SK-N-SH (cell line): Measurements from ENCODE around the gene H6PD. TPM values are rescaled to one million over a fixed set of nuclear protein-coding genes. Genes with fewer than 3 reads are reported as not detected.

ENCODE experiments used
- CTCF ChIA-PET: fragments of 300-600, 350-600 bp; formaldehyde crosslinking; extraction: SDS; loops from one replicate; lab custom pipeline; 2021; lab: Yijun Ruan, JAX
- POLR2A ChIA-PET: fragments of 350-600 bp; sonication (Branson Sonifier 250); formaldehyde crosslinking; extraction: SDS; loops from one replicate; lab custom pipeline; 2020; ENCODE audit warnings: antibody characterized with exemption, inconsistent platforms; lab: Yijun Ruan, JAX
- DNase-seq: peaks from one replicate; pipeline ENCODE4 v3.0.0; 2012
- H2AFZ ChIP-seq: fragments of 200-600 bp; sonication (generic); 2 replicates; pipeline ENCODE4 v1.8.1; 2016; ENCODE audit warnings: antibody characterized with exemption, mild to moderate bottlenecking, low read depth
- H3F3A ChIP-seq: fragments of 200-600 bp; sonication (generic); replicated peaks from 2 replicates; pipeline ENCODE3; 2016; ENCODE audit warnings: antibody characterized with exemption, mild to moderate bottlenecking; ENCODE audit not compliant: insufficient read depth
- H3K27ac ChIP-seq, 2 experiments: fragments of 200-500 bp in 1 of 2; fragments of 200-600 bp in 1 of 2; sonication (Bioruptor generic) in 1 of 2; sonication (generic), shearing (Covaris generic) in 1 of 2; 2 replicates each; pipeline versions ENCODE4 v1.5.1 to v1.6.1; 2014 to 2016; ENCODE audit warnings: low read depth in 2 of 2, inconsistent platforms in 1 of 2, low read length in 1 of 2, mild to moderate bottlenecking in 1 of 2, mixed read lengths in 1 of 2
- H3K27me3 ChIP-seq: fragments of 200-600 bp; sonication (generic), shearing (Covaris generic); 2 replicates; pipeline ENCODE4 v1.6.1; 2016; ENCODE audit warnings: mixed run types; ENCODE audit not compliant: insufficient read depth
- H3K36me3 ChIP-seq, 2 experiments: fragments of 200-500 bp in 1 of 2; fragments of 200-600 bp in 1 of 2; sonication (Bioruptor generic) in 1 of 2; sonication (generic) in 1 of 2; replicated peaks in 1 of 2; 2 replicates each; pipeline versions ENCODE3 to v1.5.1; 2014 to 2016; ENCODE audit warnings: low read length in 1 of 2, mild to moderate bottlenecking in 1 of 2; ENCODE audit not compliant: insufficient read depth in 2 of 2, control insufficient read depth in 1 of 2
- H3K4me1 ChIP-seq, 2 experiments: fragments of 200-500 bp in 1 of 2; fragments of 200-600 bp in 1 of 2; sonication (Bioruptor generic) in 1 of 2; sonication (generic), shearing (Covaris generic) in 1 of 2; 2 replicates each; pipeline versions ENCODE4 v1.5.1 to v1.6.1; 2014 to 2016; ENCODE audit warnings: low read depth in 1 of 2, low read length in 1 of 2, mixed run types in 1 of 2; ENCODE audit not compliant: insufficient read depth in 2 of 2, control insufficient read depth in 1 of 2
- H3K4me2 ChIP-seq: fragments of 200-600 bp; sonication (generic), shearing (Covaris generic); 2 replicates; pipeline ENCODE4 v1.6.1; 2017; ENCODE audit warnings: mixed run types
- H3K4me3 ChIP-seq, 2 experiments: fragments of 200-500 bp in 1 of 2; fragments of 200-600 bp in 1 of 2; sonication (Bioruptor generic) in 1 of 2; sonication (generic), shearing (Covaris generic) in 1 of 2; 2 replicates each; pipeline versions ENCODE4 v1.5.1 to v1.8.1; 2014 to 2016; ENCODE audit warnings: low read depth in 2 of 2, inconsistent platforms in 1 of 2, low read length in 1 of 2, mild to moderate bottlenecking in 1 of 2, mixed read lengths in 1 of 2, moderate library complexity in 1 of 2
- H3K79me2 ChIP-seq: fragments of 200-600 bp; sonication (generic); 2 replicates; pipeline ENCODE4 v1.8.1; 2017; ENCODE audit warnings: mild to moderate bottlenecking; ENCODE audit not compliant: insufficient read depth
- H3K9ac ChIP-seq: fragments of 200-600 bp; sonication (generic); 2 replicates; pipeline ENCODE4 v1.6.1; 2017; ENCODE audit warnings: mixed run types
- H3K9me2 ChIP-seq: fragments of 200-600 bp; sonication (generic); 2 replicates; pipeline ENCODE4 v1.6.1; 2017; ENCODE audit warnings: mixed run types
- H3K9me3 ChIP-seq: fragments of 200-600 bp; sonication (generic); 2 replicates; pipeline ENCODE4 v1.6.1; 2017; ENCODE audit warnings: mixed run types, mild to moderate bottlenecking, moderate library complexity
- H4K20me1 ChIP-seq: fragments of 200-600 bp; sonication (generic); 2 replicates; pipeline ENCODE4 v1.6.1; 2017; ENCODE audit warnings: mild to moderate bottlenecking, mixed run types; ENCODE audit not compliant: insufficient read depth
- EZH2phosphoT487 ChIP-seq: fragments of 200-600 bp; sonication (generic); IDR thresholded peaks from 2 replicates; pipeline ENCODE4 v1.6.1; 2017; ENCODE audit warnings: low read depth, mixed run types, mild to moderate bottlenecking, antibody characterized with exemption, moderate library complexity, borderline replicate concordance
- GABPA ChIP-seq: IDR thresholded peaks from 2 replicates; pipeline ENCODE4 v1.4.0; 2012; ENCODE audit warnings: low read depth, mild to moderate bottlenecking
- IRF3 ChIP-seq: fragments of 150-350 bp; IDR thresholded peaks from 2 replicates; pipeline ENCODE4 v1.6.1; 2016; ENCODE audit warnings: mild to moderate bottlenecking, low read depth, low read length
- JUND ChIP-seq: IDR thresholded peaks from 2 replicates; pipeline ENCODE4 v1.4.0; 2012
- MEF2A ChIP-seq: IDR thresholded peaks from 2 replicates; pipeline ENCODE4 v1.4.0; 2012; ENCODE audit warnings: low read depth, borderline replicate concordance
- MXI1 ChIP-seq: IDR thresholded peaks from 2 replicates; pipeline ENCODE4 v1.6.1; 2012; ENCODE audit warnings: mild to moderate bottlenecking, low read depth, low read length, improper control_type of control experiment
- NRF1 ChIP-seq: IDR thresholded peaks from 2 replicates; pipeline ENCODE4 v1.6.1; 2012; ENCODE audit warnings: low read depth, mild to moderate bottlenecking, low read length
- POLR2AphosphoS5 ChIP-seq: IDR thresholded peaks from 2 replicates; pipeline ENCODE4 v1.6.1; 2012; ENCODE audit warnings: low read depth, low read length
- RAD21 ChIP-seq: IDR thresholded peaks from 2 replicates; pipeline ENCODE4 v1.6.1; 2012; ENCODE audit warnings: mild to moderate bottlenecking, low read length
- REST ChIP-seq: IDR thresholded peaks from 2 replicates; pipeline ENCODE4 v1.6.1; 2012; ENCODE audit warnings: mild to moderate bottlenecking, low read depth, low read length, moderate library complexity
- TCF12 ChIP-seq: IDR thresholded peaks from 2 replicates; pipeline ENCODE4 v1.4.0; 2012
- USF2 ChIP-seq: fragments of 150-350 bp; IDR thresholded peaks from 2 replicates; pipeline ENCODE4 v1.6.1; 2017; ENCODE audit warnings: antibody characterized with exemption, low read length, low read depth, borderline replicate concordance
- WGBS: methylation state at CpG from one replicate; pipeline ENCODE4 v1.1.6; 2017; ENCODE audit warnings: low lambda C conversion rate; 5-methylcytosine and 5-hydroxymethylcytosine counted together
- polyA plus RNA-seq, 3 experiments: library from polyadenylated mRNA; depleted of rRNA; stranded (reverse); fragments of >200 nt; gene quantifications; 2 replicates each; pipeline ENCODE4 v1.2.3, GENCODE V29; 2012
- TF ChIP-seq, protein P1 (sequence below): IDR thresholded peaks from 2 replicates; pipeline ENCODE4 v1.4.0; 2012; ENCODE audit warnings: low read depth, borderline replicate concordance

Gene H6PD
- polyA plus RNA-seq, 1 of the 3 experiments (the other 2 are of a cell fraction): 19.1 TPM

GRCh38 chr1:9238134-9238533 lies 3.6 kb downstream of the H6PD start:
- no peak overlapping the region for H3K4me3 ChIP-seq
- 95% methylated on average over 6 of the region's 6 CpGs for WGBS
- peaks cover 40% of the 10 kb centered on the region for H3K79me2 ChIP-seq
- peaks cover 8 to 11% of the 10 kb centered on the region in 2 experiments for H3K36me3 ChIP-seq
- no peaks in the 10 kb centered on the region for H3K9me3 ChIP-seq
- no peak overlapping the region for H3K4me2 ChIP-seq
- H3K4me1 ChIP-seq: peaks cover 0 to 13% of the 10 kb centered on the region in 2 experiments; a peak in 1 of 4 replicates
- H3F3A ChIP-seq: peaks cover 8% of the 10 kb centered on the region
- no peaks in the 10 kb centered on the region for H3K9me2 ChIP-seq
- H3K9ac ChIP-seq: no peak overlapping the region
- POLR2A ChIA-PET: no interaction called here
- CTCF ChIA-PET: interaction anchor here (4.9 kb wide), 1 partner anchor 253 kb away, joined by 21 read pairs; no protein-coding TSS in a partner anchor
- H3K27ac ChIP-seq: no peak overlapping the region
- TF ChIP-seq, protein P1, sequence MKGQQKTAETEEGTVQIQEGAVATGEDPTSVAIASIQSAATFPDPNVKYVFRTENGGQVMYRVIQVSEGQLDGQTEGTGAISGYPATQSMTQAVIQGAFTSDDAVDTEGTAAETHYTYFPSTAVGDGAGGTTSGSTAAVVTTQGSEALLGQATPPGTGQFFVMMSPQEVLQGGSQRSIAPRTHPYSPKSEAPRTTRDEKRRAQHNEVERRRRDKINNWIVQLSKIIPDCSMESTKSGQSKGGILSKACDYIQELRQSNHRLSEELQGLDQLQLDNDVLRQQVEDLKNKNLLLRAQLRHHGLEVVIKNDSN: no peak
- no peak for DNase-seq
- H2AFZ ChIP-seq: no peak overlapping the region
- H4K20me1 ChIP-seq: no peaks in the 10 kb centered on the region; the same call in 1 of the 2 replicates
- no peaks in the 10 kb centered on the region for H3K27me3 ChIP-seq

DNA sequence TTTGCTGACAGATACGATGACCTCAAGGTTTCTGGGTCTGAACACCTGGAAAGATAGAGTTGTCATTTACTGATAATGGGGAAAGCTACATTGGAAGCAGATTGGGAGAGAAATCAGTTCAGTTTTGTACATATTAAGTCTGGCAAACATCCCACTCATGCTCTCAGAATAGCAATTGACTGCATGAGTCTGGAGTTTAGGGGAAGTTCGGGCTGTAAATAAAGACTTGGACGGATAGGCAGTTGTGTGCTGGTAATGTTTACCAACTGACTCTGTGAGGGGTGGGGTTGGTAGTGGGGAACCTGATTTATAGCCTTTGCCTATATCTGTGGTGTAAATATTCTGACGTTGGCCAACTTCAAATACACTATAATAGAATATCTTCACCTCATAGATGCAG lies 4.0 kb downstream of the H6PD start:
- POLR2A ChIA-PET: no interaction called here
- Histone ChIP-seq H3K36me3 (peaks cover 10 to 11% of the 10 kb centered on the region in 2 experiments), H3K4me1 (peaks cover 0 to 13% of the 10 kb centered on the region in 2 experiments; a peak in 1 of 4 replicates), H3K4me3 (no peak overlapping the region), H3K9me3 (no peaks in the 10 kb centered on the region), H3K9me2 (no peaks in the 10 kb centered on the region), H3K27me3 (no peaks in the 10 kb centered on the region), H3K9ac (no peak overlapping the region), H3K27ac (no peak overlapping the region), H3K4me2 (no peak overlapping the region), H3K79me2 (peaks cover 40% of the 10 kb centered on the region), H3F3A (peaks cover 8% of the 10 kb centered on the region), H4K20me1 (no peaks in the 10 kb centered on the region; the same call in 1 of the 2 replicates), H2AFZ (no peak overlapping the region)
- CTCF ChIA-PET: interaction anchor here (0.9 to 1.4 kb wide), 2 partner anchors 12 to 36 kb away, joined by 3 read pairs; no protein-coding TSS in a partner anchor
- no peak for DNase-seq
- no peak for TF ChIP-seq REST
- TF ChIP-seq EZH2phosphoT487: no peak
- no peak for TF ChIP-seq GABPA
- no peak for TF ChIP-seq MEF2A
- no peak for TF ChIP-seq USF2
- TF ChIP-seq RAD21: no peak
- no peak for TF ChIP-seq POLR2AphosphoS5
- TF ChIP-seq NRF1: no peak
- TF ChIP-seq JUND: no peak
- no peak for TF ChIP-seq TCF12
- no peak for TF ChIP-seq IRF3
- no peak for TF ChIP-seq MXI1
- WGBS: 91% methylated on average over 4 of the region's 4 CpGs
